ENCODE measurements around the gene ILF2.

The ILF2 gene

GRCh38 chr1:153612111-153612754 is 58.6 kb downstream of the ILF2 start:
- no peak for DNase-seq
- Mint-ChIP-seq H3K4me3 (no peak overlapping the region), H3K27ac (no peak overlapping the region), H3K4me1 (no peaks in the 10 kb centered on the region), H3K9me3 (no peaks in the 10 kb centered on the region), H3K27me3 (no peaks in the 10 kb centered on the region)
- ATAC-seq: no peak

Data from stimulated activated naive CD8-positive, alpha-beta T cell treated with anti-CD3 and anti-CD28 coated beads, Interleukin-15, amount 100 ng/mL, for 72 hours (primary cell).